Inferior parietal cortex (tissue), 1 donor: ENCODE data around the gene PEX10.

Experiments used
- DNase-seq: peaks from one replicate; pipeline ENCODE4 v3.0.0-alpha.2; 2016; ENCODE audit errors: extremely low spot score

PEX10 gene

GRCh38 chr1:2404890-2405511 lies 7.4 kb downstream of the PEX10 start:
- no peak for DNase-seq

GRCh38 chr1:2404142-2404889 lies 8.0 kb downstream of the PEX10 start:
- no peak for DNase-seq

GRCh38 chr1:2403273-2403672 lies 9.1 kb downstream of the PEX10 start:
- no peak for DNase-seq

- no peak for DNase-seq
These were observed 9.9 kb downstream of the PEX10 start for GRCh38 chr1:2402420-2402819.

- no peak for DNase-seq
These were observed 11.3 kb downstream of the PEX10 start for GRCh38 chr1:2400950-2401649.

GRCh38 chr1:2400576-2400909 lies 11.8 kb downstream of the PEX10 start:
- DNase-seq = no peak

GRCh38 chr1:2399890-2400575 lies 12.3 kb downstream of the PEX10 start:
- DNase-seq = no peak

GRCh38 chr1:2398871-2399270 lies 13.5 kb downstream of the PEX10 start:
- DNase-seq = no peak

GRCh38 chr1:2397007-2397679 lies 15.2 kb downstream of the PEX10 start:
- DNase-seq = no peak

GRCh38 chr1:2396476-2396875 lies 15.9 kb downstream of the PEX10 start:
- DNase-seq = no peak

GRCh38 chr1:2396059-2396458 lies 16.3 kb downstream of the PEX10 start:
- DNase-seq = no peak

GRCh38 chr1:2395245-2395644 lies 17.1 kb downstream of the PEX10 start:
- no peak for DNase-seq

GRCh38 chr1:2394761-2395160 lies 17.6 kb downstream of the PEX10 start:
- DNase-seq = no peak

- no peak for DNase-seq
These were observed 18.1 kb downstream of the PEX10 start for GRCh38 chr1:2394220-2394619.

- DNase-seq = no peak
These were observed 18.9 kb downstream of the PEX10 start for GRCh38 chr1:2393471-2393877.

- no peak for DNase-seq
These were observed 19.7 kb downstream of the PEX10 start for GRCh38 chr1:2392686-2393085.

- no peak for DNase-seq
These were observed 20.3 kb downstream of the PEX10 start for GRCh38 chr1:2391931-2392509.

- DNase-seq = peak; percentile 99
These were observed 21.1 kb downstream of the PEX10 start, which contains the start of the genes MORN1 and RER1 for GRCh38 chr1:2391041-2391930. MORN1 (minus strand) TSS chr1:2391554; CDS start chr1:2391533, 21 bp downstream. RER1 (plus strand) TSS chr1:2391841; CDS start chr1:2395791, 3,950 bp downstream.

GRCh38 chr1:2389644-2390043 lies 22.7 kb downstream of the PEX10 start:
- DNase-seq = no peak
